GM12878 (cell line): ENCODE data around the gene GDPD2. TPM values are rescaled to one million over a fixed set of nuclear protein-coding genes. Genes with fewer than 3 reads are reported as not detected.

Experiments used
- ATAC-seq: fragments of 200-7000 bp; cut with Tn5 transposase; 3 replicates; pipeline ENCODE4 v1.9.1; 2020; ENCODE audit warnings: mild to moderate bottlenecking, moderate library complexity
- BruUV-seq: library from RNA; stranded (reverse); fragments of 400-500 nt; replicated peaks from 2 replicates; lab custom pipeline; 2021; lab: Mats Ljungman, UMichigan
- CTCF ChIA-PET: fragments of 300-600 bp; sonication (Branson Sonifier 250); formaldehyde crosslinking; extraction: SDS; loops from one replicate; lab custom pipeline; 2021; ENCODE audit warnings: inconsistent platforms; lab: Yijun Ruan, JAX
- POLR2A ChIA-PET: fragments of 350-600 bp; formaldehyde crosslinking; extraction: SDS; loops from one replicate; lab custom pipeline; 2021; ENCODE audit warnings: inconsistent platforms; lab: Charles Lee
- RAD21 ChIA-PET: fragments of 300-600 bp; sonication (Branson Sonifier 250); formaldehyde crosslinking; loops from one replicate; lab custom pipeline; 2023; ENCODE audit warnings: antibody characterized with exemption; ENCODE audit not compliant: unreplicated experiment; lab: Charles Lee
- SMC1A ChIA-PET: fragments of 300-600 bp; sonication (Branson Sonifier 250); formaldehyde crosslinking; loops from one replicate; lab custom pipeline; 2023; ENCODE audit not compliant: unreplicated experiment, uncharacterized antibody; lab: Charles Lee
- DNase-seq: peaks from one replicate; pipeline ENCODE4 v3.0.0-alpha.2; 2011; ENCODE audit warnings: low read depth, low spot score
- FAIRE-seq: peaks from 3 replicates; lab custom pipeline; 2011; peaks lifted over from hg19 to GRCh38; lab: Jason Lieb, UNC
- H2AFZ ChIP-seq: 2 replicates; pipeline ENCODE4 v1.6.0; 2011; ENCODE audit warnings: low read depth, low read length, control low read depth; ENCODE audit not compliant: control insufficient read depth
- H3K27ac ChIP-seq: 2 replicates; pipeline ENCODE4 v1.5.1; 2011; ENCODE audit warnings: control low read depth; ENCODE audit not compliant: control insufficient read depth, insufficient read depth
- H3K27me3 ChIP-seq, 2 experiments: replicated peaks in 1 of 2; 2 replicates each; pipeline versions ENCODE4 v1.6.0 to v1.6.1; 2011; ENCODE audit warnings: low read length in 1 of 2; ENCODE audit not compliant: control insufficient read depth in 2 of 2, insufficient read depth in 2 of 2
- H3K36me3 ChIP-seq, 2 experiments: 2 replicates each; pipeline ENCODE4 v1.5.1; 2011; ENCODE audit warnings: low read length in 1 of 2; ENCODE audit not compliant: control insufficient read depth in 2 of 2, insufficient read depth in 2 of 2
- H3K4me1 ChIP-seq: 2 replicates; pipeline ENCODE4 v1.6.1; 2011; ENCODE audit warnings: mild to moderate bottlenecking, low read length, moderate library complexity, mixed read lengths; ENCODE audit not compliant: control insufficient read depth, insufficient read depth
- H3K4me2 ChIP-seq: 2 replicates; pipeline ENCODE4 v1.6.0; 2011; ENCODE audit warnings: control low read depth; ENCODE audit not compliant: control insufficient read depth, insufficient read depth
- H3K4me3 ChIP-seq: fragments of 200-600 bp; sonication (generic); 2 replicates; pipeline ENCODE4 v1.5.1; 2016
- H3K79me2 ChIP-seq: 2 replicates; pipeline ENCODE4 v1.6.0; 2011; ENCODE audit warnings: low read length; ENCODE audit not compliant: control insufficient read depth, insufficient read depth
- H3K9ac ChIP-seq: 2 replicates; pipeline ENCODE4 v1.8.0; 2011; ENCODE audit warnings: low read length, control low read depth, mixed read lengths; ENCODE audit not compliant: control insufficient read depth, insufficient read depth
- H3K9me3 ChIP-seq: replicated peaks from 3 replicates; pipeline ENCODE4 v1.5.1; 2011; ENCODE audit warnings: mild to moderate bottlenecking, low read length; ENCODE audit not compliant: control insufficient read depth, insufficient read depth
- H4K20me1 ChIP-seq: 2 replicates; pipeline ENCODE4 v1.6.0; 2011; ENCODE audit not compliant: control insufficient read depth, insufficient read depth
- CHD4 ChIP-seq: fragments of 200-600 bp; sonication (generic); IDR thresholded peaks from 2 replicates; pipeline ENCODE4 v1.6.1; 2016; ENCODE audit warnings: mild to moderate bottlenecking
- DPF2 ChIP-seq: fragments of 450-650 bp; IDR thresholded peaks from 2 replicates; pipeline ENCODE4 v1.6.1; 2017; ENCODE audit warnings: mild to moderate bottlenecking
- ELK1 ChIP-seq: IDR thresholded peaks from 2 replicates; pipeline ENCODE4 v1.6.1; 2012; ENCODE audit warnings: low read depth, low read length, improper control_type of control experiment
- FOS ChIP-seq: IDR thresholded peaks from 3 replicates; pipeline ENCODE4 v1.6.1; 2011; ENCODE audit warnings: borderline replicate concordance; ENCODE audit not compliant: insufficient read length; ENCODE audit errors: extremely low read depth
- HSF1 ChIP-seq: fragments of 150-350 bp; IDR thresholded peaks from 2 replicates; pipeline ENCODE4 v1.6.1; 2014; ENCODE audit warnings: mild to moderate bottlenecking, low read depth, low read length
- JUND ChIP-seq: IDR thresholded peaks from 2 replicates; pipeline ENCODE4 v1.6.1; 2012; ENCODE audit warnings: low read depth, mild to moderate bottlenecking, low read length, improper control_type of control experiment, moderate library complexity
- KLF5 ChIP-seq: fragments of 450-650 bp; IDR thresholded peaks from 2 replicates; pipeline ENCODE4 v1.6.1; 2014; ENCODE audit warnings: mild to moderate bottlenecking; ENCODE audit not compliant: partially characterized antibody
- MTA3 ChIP-seq: IDR thresholded peaks from 2 replicates; pipeline ENCODE4 v1.6.1; 2012; ENCODE audit warnings: low read length, inconsistent platforms, borderline replicate concordance
- MYB ChIP-seq: fragments of 150-350 bp; IDR thresholded peaks from 2 replicates; pipeline ENCODE4 v1.6.1; 2014; ENCODE audit warnings: mild to moderate bottlenecking, low read depth, low read length, borderline replicate concordance
- NFXL1 ChIP-seq: fragments of 450-650 bp; IDR thresholded peaks from 2 replicates; pipeline ENCODE4 v1.6.1; 2017; ENCODE audit warnings: antibody characterized with exemption, mild to moderate bottlenecking, borderline replicate concordance
- PML ChIP-seq: IDR thresholded peaks from 2 replicates; pipeline ENCODE4 v1.6.1; 2012; ENCODE audit warnings: low read length, inconsistent platforms
- POLR2AphosphoS5 ChIP-seq: IDR thresholded peaks from 2 replicates; pipeline ENCODE4 v1.6.1; 2011; ENCODE audit warnings: mild to moderate bottlenecking, low read length, inconsistent platforms
- RELB ChIP-seq: fragments of 450-650 bp; IDR thresholded peaks from 2 replicates; pipeline ENCODE4 v1.6.1; 2017; ENCODE audit warnings: low read depth, mild to moderate bottlenecking, moderate library complexity
- RUNX3 ChIP-seq: IDR thresholded peaks from 2 replicates; pipeline ENCODE4 v1.6.1; 2012; ENCODE audit warnings: low read length, inconsistent platforms
- TCF3 ChIP-seq: IDR thresholded peaks from 2 replicates; pipeline ENCODE4 v1.6.1; 2012; ENCODE audit warnings: low read depth, mild to moderate bottlenecking, low read length, borderline replicate concordance; ENCODE audit not compliant: insufficient read depth
- WRNIP1 ChIP-seq: IDR thresholded peaks from 2 replicates; pipeline ENCODE4 v1.6.1; 2011; ENCODE audit warnings: low read depth, low read length, improper control_type of control experiment, borderline replicate concordance
- ZBTB40 ChIP-seq: fragments of 450-650 bp; IDR thresholded peaks from 2 replicates; pipeline ENCODE4 v1.6.1; 2016; ENCODE audit warnings: mild to moderate bottlenecking, moderate library complexity, borderline replicate concordance
- WGBS: methylation state at CpG from one replicate; pipeline ENCODE4 v1.1.6; 2016; ENCODE audit warnings: low lambda C conversion rate; ENCODE audit not compliant: insufficient replicate concordance, insufficient coverage; ENCODE audit errors: missing lambda C conversion rate; 5-methylcytosine and 5-hydroxymethylcytosine counted together
- in situ Hi-C: fragments of 300-500 bp; cut with MboI; formaldehyde crosslinking; loops from 9 replicates; pipeline ENCODE4 v1.14.3; 2018; ENCODE audit warnings: mixed read lengths
- intact Hi-C: fragments of 100-400 bp; cut with micrococcal nuclease; formaldehyde crosslinking; loops from one replicate; pipeline ENCODE4 v1.14.2; 2022; ENCODE audit not compliant: unreplicated experiment
- polyA plus RNA-seq, 11 experiments: library from polyadenylated mRNA; depleted of rRNA in 4 of 11; unstranded in 6 of 11; stranded (reverse) in 5 of 11; fragments of >200 nt; fragmentation: Nextera tagmentation in 4 of 11; fragmentation: Illumina TruSeq in 1 of 11; extraction: Ambion mirVana in 4 of 11; extraction: Trizol in 1 of 11; gene quantifications; 1 replicate in 1 of 11; 2 replicates in 10 of 11; pipeline versions ENCODE4 v1.2.1 to v1.2.3, GENCODE V29; 2011 to 2016; ENCODE audit warnings: inconsistent platforms in 2 of 11, missing spikeins in 2 of 11, low read depth in 1 of 11
- total RNA-seq, 4 experiments: library from RNA; depleted of rRNA in 3 of 4; stranded (reverse); fragments of >200 nt in 3 of 4; fragmentation: Illumina TruSeq in 1 of 4; extraction: Trizol in 1 of 4; gene quantifications; 2 replicates each; pipeline versions ENCODE4 v1.2.1 to v1.2.3, GENCODE V29; 2013 to 2021

GDPD2 gene
- total and polyA plus RNA-seq, 10 of the 15 experiments (the other 5 are each of a cell fraction or from before 2014, with no cell fraction given): 0.04 to 0.11 (median 0.09) TPM; not detected in 7

GRCh38 chrX:70429759-70430158 is 6.6 kb downstream of the GDPD2 start:
- no peak overlapping the region for H3K4me2 ChIP-seq
- ChIA-PET SMC1A (interaction anchor here (1.2 kb wide), 1 partner anchor 8 kb away, joined by 4 read pairs; no protein-coding TSS in a partner anchor), RAD21 (no interaction called here), CTCF (interaction anchor here (1.0 to 1.3 kb wide), 3 partner anchors 8 to 22 kb away, joined by 3 to 4 read pairs (median 4); partner anchors contain the start of gene DLG3), POLR2A (no interaction called here)
- no peak overlapping the region for H3K4me3 ChIP-seq
- H3K27ac ChIP-seq: no peak overlapping the region
- ATAC-seq: no peak
- in situ Hi-C loops: loop anchor here (25.0 kb wide), 1 partner anchor 392 kb away; the partner anchor contains the start of gene AWAT2
- no peak for DNase-seq
- no peaks in the 10 kb centered on the region for H3K36me3 ChIP-seq
- no peak for FAIRE-seq
- intact Hi-C loops: loop anchor here (5.0 kb wide), 1 partner anchor 397 kb away; no protein-coding TSS in a partner anchor
- H3K4me1 ChIP-seq: no peaks in the 10 kb centered on the region
- H4K20me1 ChIP-seq: no peaks in the 10 kb centered on the region
- no peak overlapping the region for H3K9ac ChIP-seq
- H3K9me3 ChIP-seq: no peaks in the 10 kb centered on the region
- no peaks in the 10 kb centered on the region for H3K27me3 ChIP-seq
- 67% methylated on average over 6 of the region's 6 CpGs for WGBS
- no peak overlapping the region for H2AFZ ChIP-seq
- no peaks in the 10 kb centered on the region for H3K79me2 ChIP-seq
- BruUV-seq: no TSS peak
- TF ChIP-seq RUNX3: no peak
- no peak for TF ChIP-seq TCF3
- no peak for TF ChIP-seq POLR2AphosphoS5
- no peak for TF ChIP-seq KLF5
- no peak for TF ChIP-seq ZBTB40
- no peak for TF ChIP-seq MTA3
- no peak for TF ChIP-seq HSF1
- TF ChIP-seq RELB: no peak
- TF ChIP-seq PML: no peak
- TF ChIP-seq JUND: no peak
- TF ChIP-seq NFXL1: no peak
- TF ChIP-seq ELK1: no peak
- TF ChIP-seq WRNIP1: no peak
- TF ChIP-seq DPF2: no peak
- TF ChIP-seq MYB: no peak
- TF ChIP-seq CHD4: no peak
- TF ChIP-seq FOS: no peak
